Tibial artery (tissue), 4 donors: ENCODE data around the gene OPCML.

ENCODE experiments used
- DNase-seq, 2 donors: peaks; one replicate each; pipeline ENCODE4 v3.0.0-alpha.2; 2019
- H3K27ac ChIP-seq, 2 donors: fragments of 200-600 bp; sonication (generic) in 1 of 2; 1 replicate in 1 of 2; 2 replicates in 1 of 2; pipeline ENCODE4 v1.5.1; 2018 to 2019; ENCODE audit warnings: mild to moderate bottlenecking in 1 of 2
- H3K27me3 ChIP-seq, 2 donors: fragments of 200-600 bp; sonication (generic) in 1 of 2; one replicate each; pipeline versions ENCODE4 v1.5.1 to v1.6.0; 2016 to 2019
- H3K36me3 ChIP-seq, 3 donors: fragments of 200-600 bp; sonication (generic) in 2 of 3; one replicate each; pipeline ENCODE4 v1.5.1; 2016 to 2019; ENCODE audit warnings: mild to moderate bottlenecking in 2 of 3
- H3K4me1 ChIP-seq, 4 donors: fragments of 200-600 bp; sonication (generic) in 2 of 4; 1 replicate in 3 of 4; 2 replicates in 1 of 4; pipeline ENCODE4 v1.5.1; 2016 to 2019
- H3K4me3 ChIP-seq, 2 donors: fragments of 200-600 bp; sonication (generic) in 1 of 2; 1 replicate in 1 of 2; 2 replicates in 1 of 2; pipeline ENCODE4 v1.5.1; 2018 to 2019; ENCODE audit warnings: mild to moderate bottlenecking in 2 of 2
- H3K9me3 ChIP-seq, 3 donors: fragments of 200-600 bp; sonication (generic) in 1 of 3; one replicate each; pipeline ENCODE4 v1.5.1; 2016 to 2019
- intact Hi-C: fragments of 100-400 bp; cut with DNase I; formaldehyde crosslinking; loops from one replicate; pipeline ENCODE4 v1.15.0; 2023; ENCODE audit warnings: low total_unique reads
- TF ChIP-seq, protein P1 (sequence below), 2 experiments: fragments of 200-600 bp in 1 of 2; fragments of 450-650 bp in 1 of 2; IDR thresholded peaks; one replicate each; pipeline ENCODE4 v1.5.1; 2017 to 2019; ENCODE audit warnings: antibody characterized with exemption in 2 of 2, mild to moderate bottlenecking in 1 of 2, moderate library complexity in 1 of 2

The OPCML gene

DNA sequence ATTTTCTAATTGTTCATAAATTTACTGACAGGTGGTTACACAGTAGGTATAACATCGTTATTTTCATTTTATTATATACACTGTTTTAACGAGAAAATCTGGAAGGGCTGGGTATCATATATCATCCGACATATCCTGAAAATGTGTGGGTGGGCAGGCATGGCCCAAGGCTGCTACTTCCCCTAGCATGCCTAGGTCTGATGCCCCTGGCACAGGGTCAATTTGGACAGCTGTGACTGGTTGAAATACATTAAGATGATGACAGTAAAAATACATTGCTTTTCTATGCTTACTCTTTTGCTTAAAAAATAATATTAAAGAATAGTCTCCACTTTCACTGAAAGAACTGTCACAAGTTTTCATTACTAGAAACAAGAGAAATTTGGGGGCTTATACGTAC lies 908.8 kb downstream of the OPCML start:
- TF ChIP-seq, protein P1, sequence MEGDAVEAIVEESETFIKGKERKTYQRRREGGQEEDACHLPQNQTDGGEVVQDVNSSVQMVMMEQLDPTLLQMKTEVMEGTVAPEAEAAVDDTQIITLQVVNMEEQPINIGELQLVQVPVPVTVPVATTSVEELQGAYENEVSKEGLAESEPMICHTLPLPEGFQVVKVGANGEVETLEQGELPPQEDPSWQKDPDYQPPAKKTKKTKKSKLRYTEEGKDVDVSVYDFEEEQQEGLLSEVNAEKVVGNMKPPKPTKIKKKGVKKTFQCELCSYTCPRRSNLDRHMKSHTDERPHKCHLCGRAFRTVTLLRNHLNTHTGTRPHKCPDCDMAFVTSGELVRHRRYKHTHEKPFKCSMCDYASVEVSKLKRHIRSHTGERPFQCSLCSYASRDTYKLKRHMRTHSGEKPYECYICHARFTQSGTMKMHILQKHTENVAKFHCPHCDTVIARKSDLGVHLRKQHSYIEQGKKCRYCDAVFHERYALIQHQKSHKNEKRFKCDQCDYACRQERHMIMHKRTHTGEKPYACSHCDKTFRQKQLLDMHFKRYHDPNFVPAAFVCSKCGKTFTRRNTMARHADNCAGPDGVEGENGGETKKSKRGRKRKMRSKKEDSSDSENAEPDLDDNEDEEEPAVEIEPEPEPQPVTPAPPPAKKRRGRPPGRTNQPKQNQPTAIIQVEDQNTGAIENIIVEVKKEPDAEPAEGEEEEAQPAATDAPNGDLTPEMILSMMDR (IDR thresholded peaks at IDR 0.05), result no peak
- Histone ChIP-seq H3K36me3 (no peaks in the 10 kb centered on the region), H3K27ac (no peak overlapping the region), H3K9me3 (no peaks in the 10 kb centered on the region), H3K4me3 (no peak overlapping the region), H3K4me1 (no peaks in the 10 kb centered on the region), H3K27me3 (no peaks in the 10 kb centered on the region)
- DNase-seq, result no peak
- intact Hi-C loops, result no loop called here

DNA sequence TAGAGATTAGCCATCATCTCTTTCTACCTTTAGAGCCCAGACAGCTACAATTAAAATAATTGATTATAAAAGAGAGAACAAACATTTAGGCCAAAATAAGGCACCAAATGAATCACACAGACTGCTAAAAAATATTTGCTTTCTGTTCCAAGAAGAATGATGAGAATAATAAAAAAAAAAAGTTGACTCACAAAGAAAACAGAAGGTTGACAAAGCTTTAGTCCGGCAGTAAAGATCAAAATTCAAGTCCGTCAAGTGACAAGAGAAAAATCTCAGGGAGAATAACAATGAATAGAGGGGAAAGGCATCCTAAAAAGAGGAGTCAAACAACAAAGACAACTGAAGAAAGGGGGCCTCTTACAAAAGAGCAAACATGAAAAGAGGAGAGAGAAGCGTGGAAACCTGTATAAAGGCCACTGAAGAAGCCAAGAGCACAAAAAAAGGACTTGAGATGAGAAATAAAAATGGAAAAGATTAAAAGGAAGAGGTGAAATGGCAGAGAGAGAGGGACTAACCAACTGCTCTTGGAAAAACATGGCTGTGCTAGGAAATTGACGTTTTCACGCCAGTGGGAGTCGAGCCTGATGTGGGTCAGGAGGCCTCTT lies 910.2 kb downstream of the OPCML start:
- Histone ChIP-seq H3K4me1 (no peaks in the 10 kb centered on the region), H3K36me3 (no peaks in the 10 kb centered on the region), H3K9me3 (no peaks in the 10 kb centered on the region), H3K27me3 (no peaks in the 10 kb centered on the region), H3K27ac (no peak overlapping the region), H3K4me3 (no peak overlapping the region)
- DNase-seq, result no peak
- TF ChIP-seq, protein P1 (IDR thresholded peaks at IDR 0.05), result no peak
- intact Hi-C loops, result no loop called here

- DNase-seq, result no peak
- H3K4me3 ChIP-seq, result no peak overlapping the region
- no peaks in the 10 kb centered on the region for H3K27me3 ChIP-seq
- intact Hi-C loops, result no loop called here
- H3K9me3 ChIP-seq, result no peaks in the 10 kb centered on the region
- no peak overlapping the region for H3K27ac ChIP-seq
- TF ChIP-seq, protein P1 (IDR thresholded peaks at IDR 0.05), result no peak
- no peaks in the 10 kb centered on the region for H3K36me3 ChIP-seq
- H3K4me1 ChIP-seq, result no peaks in the 10 kb centered on the region
Measured at GRCh38 chr11:132620423-132620822, 911.9 kb downstream of the OPCML start.

GRCh38 chr11:132610791-132611190 lies 921.5 kb downstream of the OPCML start:
- intact Hi-C loops, result no loop called here
- no peak for DNase-seq
- Histone ChIP-seq H3K27ac (no peak overlapping the region), H3K36me3 (no peaks in the 10 kb centered on the region), H3K9me3 (no peaks in the 10 kb centered on the region), H3K4me3 (no peak overlapping the region), H3K27me3 (no peaks in the 10 kb centered on the region), H3K4me1 (no peaks in the 10 kb centered on the region)
- TF ChIP-seq, protein P1 (IDR thresholded peaks at IDR 0.05), result no peak

DNA sequence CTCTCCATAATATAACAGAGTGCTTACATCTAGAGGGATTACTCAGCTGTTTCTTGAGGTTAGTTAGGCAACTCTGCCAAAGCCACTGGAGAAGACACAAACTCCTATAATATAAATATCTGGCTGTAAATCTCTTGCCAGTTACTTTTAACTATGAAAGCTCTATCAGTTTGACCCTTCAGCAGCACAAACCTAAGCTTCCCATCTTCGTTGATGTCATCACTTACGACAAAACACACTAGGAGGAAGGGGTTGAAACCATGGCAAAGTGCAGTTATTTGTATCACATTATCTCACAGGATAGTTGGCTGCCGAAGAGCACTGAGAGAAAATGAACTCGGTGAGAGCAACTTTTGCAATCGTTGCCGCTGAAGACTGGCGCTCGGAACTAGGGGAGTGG lies 922.1 kb downstream of the OPCML start:
- no peak overlapping the region for H3K27ac ChIP-seq
- TF ChIP-seq, protein P1 (IDR thresholded peaks at IDR 0.05), result no peak
- no peaks in the 10 kb centered on the region for H3K27me3 ChIP-seq
- H3K4me3 ChIP-seq, result no peak overlapping the region
- H3K4me1 ChIP-seq, result no peaks in the 10 kb centered on the region
- no peaks in the 10 kb centered on the region for H3K9me3 ChIP-seq
- DNase-seq, result no peak
- no peaks in the 10 kb centered on the region for H3K36me3 ChIP-seq
- intact Hi-C loops, result no loop called here

GRCh38 chr11:132607575-132607974 lies 924.7 kb downstream of the OPCML start:
- Histone ChIP-seq H3K4me3 (no peak overlapping the region), H3K27ac (no peak overlapping the region), H3K4me1 (no peaks in the 10 kb centered on the region), H3K9me3 (no peaks in the 10 kb centered on the region), H3K36me3 (no peaks in the 10 kb centered on the region), H3K27me3 (no peaks in the 10 kb centered on the region)
- intact Hi-C loops, result no loop called here
- TF ChIP-seq, protein P1 (IDR thresholded peaks at IDR 0.05), result no peak
- no peak for DNase-seq
